ENCODE measurements around the gene SERPINA6.

GRCh38 chr14:94290197-94290596 lies 32.9 kb downstream of the SERPINA6 start:
- TF ChIP-seq, protein P1, sequence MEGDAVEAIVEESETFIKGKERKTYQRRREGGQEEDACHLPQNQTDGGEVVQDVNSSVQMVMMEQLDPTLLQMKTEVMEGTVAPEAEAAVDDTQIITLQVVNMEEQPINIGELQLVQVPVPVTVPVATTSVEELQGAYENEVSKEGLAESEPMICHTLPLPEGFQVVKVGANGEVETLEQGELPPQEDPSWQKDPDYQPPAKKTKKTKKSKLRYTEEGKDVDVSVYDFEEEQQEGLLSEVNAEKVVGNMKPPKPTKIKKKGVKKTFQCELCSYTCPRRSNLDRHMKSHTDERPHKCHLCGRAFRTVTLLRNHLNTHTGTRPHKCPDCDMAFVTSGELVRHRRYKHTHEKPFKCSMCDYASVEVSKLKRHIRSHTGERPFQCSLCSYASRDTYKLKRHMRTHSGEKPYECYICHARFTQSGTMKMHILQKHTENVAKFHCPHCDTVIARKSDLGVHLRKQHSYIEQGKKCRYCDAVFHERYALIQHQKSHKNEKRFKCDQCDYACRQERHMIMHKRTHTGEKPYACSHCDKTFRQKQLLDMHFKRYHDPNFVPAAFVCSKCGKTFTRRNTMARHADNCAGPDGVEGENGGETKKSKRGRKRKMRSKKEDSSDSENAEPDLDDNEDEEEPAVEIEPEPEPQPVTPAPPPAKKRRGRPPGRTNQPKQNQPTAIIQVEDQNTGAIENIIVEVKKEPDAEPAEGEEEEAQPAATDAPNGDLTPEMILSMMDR (IDR thresholded peaks at IDR 0.05): no peak
- TF ChIP-seq EP300 (IDR thresholded peaks at IDR 0.05) (no peak), POLR2AphosphoS5 (IDR thresholded peaks at IDR 0.05) (no peak), POLR2A (IDR thresholded peaks at IDR 0.05; ENCODE audit: low read depth) (no peak)
